GM12878 (cell line): Measurements from ENCODE around the gene CKB. TPM values are rescaled to one million over a fixed set of nuclear protein-coding genes. Genes with fewer than 3 reads are reported as not detected.
A peak's percentile ranks its signal among the peaks of the same experiment; 100 is the strongest.

Source experiments
- ATAC-seq: fragments of 200-7000 bp; cut with Tn5 transposase; 3 replicates; pipeline ENCODE4 v1.9.1; 2020; ENCODE audit warnings: mild to moderate bottlenecking, moderate library complexity
- BruUV-seq: library from RNA; stranded (reverse); fragments of 400-500 nt; replicated peaks from 2 replicates; lab custom pipeline; 2021; lab: Mats Ljungman, UMichigan
- CTCF ChIA-PET: fragments of 300-600 bp; sonication (Branson Sonifier 250); formaldehyde crosslinking; extraction: SDS; loops from one replicate; lab custom pipeline; 2021; ENCODE audit warnings: inconsistent platforms; lab: Yijun Ruan, JAX
- POLR2A ChIA-PET: fragments of 350-600 bp; formaldehyde crosslinking; extraction: SDS; loops from one replicate; lab custom pipeline; 2021; ENCODE audit warnings: inconsistent platforms; lab: Charles Lee
- RAD21 ChIA-PET: fragments of 300-600 bp; sonication (Branson Sonifier 250); formaldehyde crosslinking; loops from one replicate; lab custom pipeline; 2023; ENCODE audit warnings: antibody characterized with exemption; ENCODE audit not compliant: unreplicated experiment; lab: Charles Lee
- SMC1A ChIA-PET: fragments of 300-600 bp; sonication (Branson Sonifier 250); formaldehyde crosslinking; loops from one replicate; lab custom pipeline; 2023; ENCODE audit not compliant: unreplicated experiment, uncharacterized antibody; lab: Charles Lee
- DNase-seq: peaks from one replicate; pipeline ENCODE4 v3.0.0-alpha.2; 2011; ENCODE audit warnings: low read depth, low spot score
- FAIRE-seq: peaks from 3 replicates; lab custom pipeline; 2011; peaks lifted over from hg19 to GRCh38; lab: Jason Lieb, UNC
- H2AFZ ChIP-seq: 2 replicates; pipeline ENCODE4 v1.6.0; 2011; ENCODE audit warnings: low read depth, low read length, control low read depth; ENCODE audit not compliant: control insufficient read depth
- H3K27ac ChIP-seq: 2 replicates; pipeline ENCODE4 v1.5.1; 2011; ENCODE audit warnings: control low read depth; ENCODE audit not compliant: control insufficient read depth, insufficient read depth
- H3K27me3 ChIP-seq, 2 experiments: replicated peaks in 1 of 2; 2 replicates each; pipeline versions ENCODE4 v1.6.0 to v1.6.1; 2011; ENCODE audit warnings: low read length in 1 of 2; ENCODE audit not compliant: control insufficient read depth in 2 of 2, insufficient read depth in 2 of 2
- H3K36me3 ChIP-seq, 2 experiments: 2 replicates each; pipeline ENCODE4 v1.5.1; 2011; ENCODE audit warnings: low read length in 1 of 2; ENCODE audit not compliant: control insufficient read depth in 2 of 2, insufficient read depth in 2 of 2
- H3K4me1 ChIP-seq: 2 replicates; pipeline ENCODE4 v1.6.1; 2011; ENCODE audit warnings: mild to moderate bottlenecking, low read length, moderate library complexity, mixed read lengths; ENCODE audit not compliant: control insufficient read depth, insufficient read depth
- H3K4me2 ChIP-seq: 2 replicates; pipeline ENCODE4 v1.6.0; 2011; ENCODE audit warnings: control low read depth; ENCODE audit not compliant: control insufficient read depth, insufficient read depth
- H3K4me3 ChIP-seq: fragments of 200-600 bp; sonication (generic); 2 replicates; pipeline ENCODE4 v1.5.1; 2016
- H3K79me2 ChIP-seq: 2 replicates; pipeline ENCODE4 v1.6.0; 2011; ENCODE audit warnings: low read length; ENCODE audit not compliant: control insufficient read depth, insufficient read depth
- H3K9ac ChIP-seq: 2 replicates; pipeline ENCODE4 v1.8.0; 2011; ENCODE audit warnings: low read length, control low read depth, mixed read lengths; ENCODE audit not compliant: control insufficient read depth, insufficient read depth
- H3K9me3 ChIP-seq: replicated peaks from 3 replicates; pipeline ENCODE4 v1.5.1; 2011; ENCODE audit warnings: mild to moderate bottlenecking, low read length; ENCODE audit not compliant: control insufficient read depth, insufficient read depth
- H4K20me1 ChIP-seq: 2 replicates; pipeline ENCODE4 v1.6.0; 2011; ENCODE audit not compliant: control insufficient read depth, insufficient read depth
- DPF2 ChIP-seq: fragments of 450-650 bp; IDR thresholded peaks from 2 replicates; pipeline ENCODE4 v1.6.1; 2017; ENCODE audit warnings: mild to moderate bottlenecking
- IKZF2 ChIP-seq, 2 experiments: fragments of 450-650 bp; IDR thresholded peaks; 2 replicates each; pipeline ENCODE4 v1.6.1; 2017; ENCODE audit warnings: mild to moderate bottlenecking in 2 of 2, moderate library complexity in 2 of 2
- IRF3 ChIP-seq: fragments of 450-650 bp; IDR thresholded peaks from 2 replicates; pipeline ENCODE4 v1.6.1; 2014; ENCODE audit warnings: mild to moderate bottlenecking
- POU2F2 ChIP-seq: IDR thresholded peaks from 3 replicates; pipeline ENCODE4 v1.6.1; 2011; ENCODE audit warnings: low read depth, mild to moderate bottlenecking, low read length, borderline replicate concordance
- RAD21 ChIP-seq: IDR thresholded peaks from 2 replicates; pipeline ENCODE4 v1.6.1; 2011; ENCODE audit warnings: mild to moderate bottlenecking, low read depth, low read length, moderate library complexity; ENCODE audit not compliant: insufficient read depth
- RUNX3 ChIP-seq: IDR thresholded peaks from 2 replicates; pipeline ENCODE4 v1.6.1; 2012; ENCODE audit warnings: low read length, inconsistent platforms
- WRNIP1 ChIP-seq: IDR thresholded peaks from 2 replicates; pipeline ENCODE4 v1.6.1; 2011; ENCODE audit warnings: low read depth, low read length, improper control_type of control experiment, borderline replicate concordance
- YY1 ChIP-seq: IDR thresholded peaks from 2 replicates; pipeline ENCODE4 v1.6.1; 2011; ENCODE audit warnings: low read depth, mild to moderate bottlenecking, low read length
- ZNF274 ChIP-seq: IDR thresholded peaks from one replicate; pipeline ENCODE4 v1.8.0; 2011; ENCODE audit not compliant: insufficient read length, insufficient read depth
- WGBS: methylation state at CpG from one replicate; pipeline ENCODE4 v1.1.6; 2016; ENCODE audit warnings: low lambda C conversion rate; ENCODE audit not compliant: insufficient replicate concordance, insufficient coverage; ENCODE audit errors: missing lambda C conversion rate; 5-methylcytosine and 5-hydroxymethylcytosine counted together
- in situ Hi-C: fragments of 300-500 bp; cut with MboI; formaldehyde crosslinking; loops from 9 replicates; pipeline ENCODE4 v1.14.3; 2018; ENCODE audit warnings: mixed read lengths
- intact Hi-C: fragments of 100-400 bp; cut with micrococcal nuclease; formaldehyde crosslinking; loops from one replicate; pipeline ENCODE4 v1.14.2; 2022; ENCODE audit not compliant: unreplicated experiment
- polyA plus RNA-seq, 11 experiments: library from polyadenylated mRNA; depleted of rRNA in 4 of 11; unstranded in 6 of 11; stranded (reverse) in 5 of 11; fragments of >200 nt; fragmentation: Nextera tagmentation in 4 of 11; fragmentation: Illumina TruSeq in 1 of 11; extraction: Ambion mirVana in 4 of 11; extraction: Trizol in 1 of 11; gene quantifications; 1 replicate in 1 of 11; 2 replicates in 10 of 11; pipeline versions ENCODE4 v1.2.1 to v1.2.3, GENCODE V29; 2011 to 2016; ENCODE audit warnings: inconsistent platforms in 2 of 11, missing spikeins in 2 of 11, low read depth in 1 of 11
- total RNA-seq, 4 experiments: library from RNA; depleted of rRNA in 3 of 4; stranded (reverse); fragments of >200 nt in 3 of 4; fragmentation: Illumina TruSeq in 1 of 4; extraction: Trizol in 1 of 4; gene quantifications; 2 replicates each; pipeline versions ENCODE4 v1.2.1 to v1.2.3, GENCODE V29; 2013 to 2021
- TF ChIP-seq, protein P1 (sequence below), 3 experiments: IDR thresholded peaks in 2 of 3; conservative IDR thresholded peaks in 1 of 3; 2 replicates each; pipeline ENCODE4 v1.5.1; 2011; ENCODE audit warnings: low read depth in 3 of 3, low read length in 3 of 3, mild to moderate bottlenecking in 3 of 3, control low read depth in 2 of 3, moderate library complexity in 2 of 3, inconsistent platforms in 1 of 3, mixed read lengths in 1 of 3; ENCODE audit not compliant: control insufficient read depth in 2 of 3, insufficient read depth in 1 of 3; ENCODE audit errors: extremely low read depth in 1 of 3

The CKB gene
- total and polyA plus RNA-seq, 10 of the 15 experiments (the other 5 are each of a cell fraction or from before 2014, with no cell fraction given) = 0.40 to 6.1 (median 2.3) TPM

GRCh38 chr14:103519043-103519836 is 3.4 kb downstream of the CKB start:
- SMC1A ChIA-PET = interaction anchor here (0.7 to 3.0 kb wide), 7 partner anchors 9 to 42 kb away, joined by 3 to 13 read pairs (median 3); partner anchors contain the start of gene TRMT61A
- FAIRE-seq = no peak

DNA sequence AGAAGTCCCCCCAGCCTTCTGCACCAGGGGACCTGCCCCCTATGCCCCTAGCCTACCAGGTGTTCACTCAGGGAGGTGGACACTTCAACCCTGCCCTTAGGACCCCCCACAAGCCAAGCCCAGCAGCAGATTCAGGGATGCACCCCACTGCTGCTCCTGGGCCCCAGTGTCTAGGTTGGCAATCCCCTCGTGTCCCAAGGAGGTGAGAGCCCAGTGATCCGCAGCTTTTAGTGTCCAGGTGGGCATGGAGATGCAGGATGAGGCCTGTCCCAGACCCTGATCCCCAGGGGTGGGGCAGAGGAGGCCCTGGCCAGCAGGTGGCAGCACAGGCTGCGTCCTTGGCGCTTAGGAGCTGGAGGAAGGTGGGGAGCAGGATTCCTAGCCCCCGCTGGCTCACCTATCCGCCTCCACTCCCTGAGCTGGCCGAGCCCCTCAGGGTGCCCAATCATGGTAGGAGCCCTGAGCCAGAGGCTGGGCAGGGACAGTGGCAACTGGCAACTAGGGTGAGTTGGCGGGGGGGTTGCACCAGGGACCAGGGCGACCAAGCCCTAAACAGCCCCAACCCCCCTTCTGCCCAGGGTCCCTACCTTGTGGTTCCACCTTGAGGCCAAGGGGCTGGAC is 4.1 kb downstream of the CKB start:
- ChIA-PET POLR2A (interaction anchor here (0.5 kb wide), 1 partner anchor 11 kb away, joined by 3 read pairs; no protein-coding TSS in a partner anchor), CTCF (interaction anchor here (0.5 to 6.5 kb wide), 19 partner anchors 8 to 164 kb away, joined by 3 to 53 read pairs (median 3); partner anchors contain the start of gene TRMT61A), SMC1A (interaction anchor here (0.7 to 3.0 kb wide), 7 partner anchors 9 to 43 kb away, joined by 3 to 13 read pairs (median 3); partner anchors contain the start of gene TRMT61A), RAD21 (interaction anchor here (1.0 to 2.2 kb wide), 6 partner anchors 10 to 223 kb away, joined by 3 to 25 read pairs (median 7); partner anchors contain the start of gene TRMT61A)
- Histone ChIP-seq H4K20me1 (no peaks in the 10 kb centered on the region), H3K9me3 (no peaks in the 10 kb centered on the region), H3K4me2 (no peak overlapping the region), H3K79me2 (no peaks in the 10 kb centered on the region), H3K36me3 (no peaks in the 10 kb centered on the region), H3K27ac (no peak overlapping the region), H2AFZ (no peak overlapping the region), H3K9ac (no peak overlapping the region), H3K4me3 (no peak overlapping the region), H3K27me3 (peaks cover 2% of the 10 kb centered on the region in 2 experiments; a peak in 2 of 4 replicates), H3K4me1 (peaks cover 25% of the 10 kb centered on the region)
- in situ Hi-C loops = loop anchor here (5.0 kb wide), 1 partner anchor 39 kb away; no protein-coding TSS in a partner anchor
- 17% methylated on average over 8 of the region's 9 CpGs for WGBS
- peak; percentile 71 for FAIRE-seq
- no peak for DNase-seq
- intact Hi-C loops = loop anchor here (1.0 kb wide), 1 partner anchor 28 kb away; no protein-coding TSS in a partner anchor
- BruUV-seq = no TSS peak
- peak; percentile 71 for ATAC-seq
- no peak for TF ChIP-seq WRNIP1
- TF ChIP-seq IKZF2 (IDR thresholded peaks at IDR 0.05) = no peak
- 0 out of 2 replicates have a peak, but pooled peaks have one; percentile 53 for TF ChIP-seq YY1
- peak; percentile 81 for TF ChIP-seq RAD21
- TF ChIP-seq IRF3 = no peak
- TF ChIP-seq, protein P1, sequence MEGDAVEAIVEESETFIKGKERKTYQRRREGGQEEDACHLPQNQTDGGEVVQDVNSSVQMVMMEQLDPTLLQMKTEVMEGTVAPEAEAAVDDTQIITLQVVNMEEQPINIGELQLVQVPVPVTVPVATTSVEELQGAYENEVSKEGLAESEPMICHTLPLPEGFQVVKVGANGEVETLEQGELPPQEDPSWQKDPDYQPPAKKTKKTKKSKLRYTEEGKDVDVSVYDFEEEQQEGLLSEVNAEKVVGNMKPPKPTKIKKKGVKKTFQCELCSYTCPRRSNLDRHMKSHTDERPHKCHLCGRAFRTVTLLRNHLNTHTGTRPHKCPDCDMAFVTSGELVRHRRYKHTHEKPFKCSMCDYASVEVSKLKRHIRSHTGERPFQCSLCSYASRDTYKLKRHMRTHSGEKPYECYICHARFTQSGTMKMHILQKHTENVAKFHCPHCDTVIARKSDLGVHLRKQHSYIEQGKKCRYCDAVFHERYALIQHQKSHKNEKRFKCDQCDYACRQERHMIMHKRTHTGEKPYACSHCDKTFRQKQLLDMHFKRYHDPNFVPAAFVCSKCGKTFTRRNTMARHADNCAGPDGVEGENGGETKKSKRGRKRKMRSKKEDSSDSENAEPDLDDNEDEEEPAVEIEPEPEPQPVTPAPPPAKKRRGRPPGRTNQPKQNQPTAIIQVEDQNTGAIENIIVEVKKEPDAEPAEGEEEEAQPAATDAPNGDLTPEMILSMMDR (IDR thresholded peaks at IDR 0.05 in 2 of 3, conservative IDR thresholded peaks at IDR 0.05 in 1 of 3; ENCODE audit: control insufficient read depth in 2 of 3, extremely low read depth in 1 of 3, insufficient read depth in 1 of 3, low read depth in 3 of 3, low read length in 3 of 3) = peak; percentile 85 to 94 (median 86)

More at GRCh38 chr14:103519043-103519836, 3.4 kb downstream of the CKB start:
- ATAC-seq = no peak
- no peak for DNase-seq
- Histone ChIP-seq H3K4me3 (no peak overlapping the region; the same call in 1 of the 2 replicates), H3K4me1 (peaks cover 25% of the 10 kb centered on the region), H3K27ac (no peak overlapping the region), H3K4me2 (no peak overlapping the region), H3K27me3 (peaks cover 2% of the 10 kb centered on the region in 2 experiments; a peak in 2 of 4 replicates), H3K9ac (no peak overlapping the region), H2AFZ (no peak overlapping the region), H3K79me2 (no peaks in the 10 kb centered on the region), H4K20me1 (no peaks in the 10 kb centered on the region), H3K36me3 (no peaks in the 10 kb centered on the region), H3K9me3 (no peaks in the 10 kb centered on the region; the same call in 2 of the 3 replicates)
- TF ChIP-seq POU2F2 (0 out of 3 replicates have a peak, but pooled peaks have one; percentile 7), RUNX3 (no peak), DPF2 (no peak), ZNF274 (no peak)
- 28% methylated on average over 13 of the region's 13 CpGs for WGBS
- ChIA-PET CTCF (interaction anchor here (0.5 to 6.5 kb wide), 18 partner anchors 9 to 165 kb away, joined by 3 to 53 read pairs (median 3); partner anchors contain the start of gene TRMT61A), RAD21 (interaction anchor here (1.0 to 2.2 kb wide), 6 partner anchors 9 to 223 kb away, joined by 3 to 25 read pairs (median 7); partner anchors contain the start of gene TRMT61A), POLR2A (interaction anchor here (0.5 kb wide), 1 partner anchor 12 kb away, joined by 3 read pairs; no protein-coding TSS in a partner anchor)
- in situ Hi-C loops (loop anchor here (5.0 kb wide), 1 partner anchor 38 kb away; no protein-coding TSS in a partner anchor), intact Hi-C loops (no loop called here)
- BruUV-seq = no TSS peak
